Heart right ventricle (tissue), 16 donors: ENCODE results near the gene CLDN20. TPM values are rescaled to one million over a fixed set of nuclear protein-coding genes. Genes with fewer than 3 reads are reported as not detected.

ENCODE experiments used
- ATAC-seq, 8 donors: fragments of 200-7000 bp; cut with Tn5 transposase; one replicate each; pipeline ENCODE4 v1.9.1; 2020; ENCODE audit warnings: mild to moderate bottlenecking in 8 of 8, moderate library complexity in 8 of 8, moderate number of reproducible peaks in 1 of 8
- DNase-seq, 2 donors: peaks; one replicate each; pipeline ENCODE4 v3.0.0-alpha.2; 2020
- H3K27ac ChIP-seq, 10 donors: fragments of 200-600 bp; sonication (generic) in 2 of 10; one replicate each; pipeline versions ENCODE4 v1.5.0 to v1.8.0; 2020 to 2022; ENCODE audit warnings: mild to moderate bottlenecking in 3 of 10
- H3K27me3 ChIP-seq, 7 donors: fragments of 200-600 bp; one replicate each; pipeline ENCODE4 v1.8.0; 2021 to 2022; ENCODE audit warnings: mild to moderate bottlenecking in 2 of 7
- H3K36me3 ChIP-seq, 9 donors: fragments of 200-600 bp; sonication (generic) in 1 of 9; one replicate each; pipeline versions ENCODE4 v1.5.0 to v1.8.0; 2020 to 2022; ENCODE audit warnings: mild to moderate bottlenecking in 2 of 9
- H3K4me1 ChIP-seq, 9 donors: fragments of 200-600 bp; sonication (generic) in 1 of 9; one replicate each; pipeline versions ENCODE4 v1.5.0 to v1.8.0; 2020 to 2022; ENCODE audit warnings: mild to moderate bottlenecking in 4 of 9
- H3K4me3 ChIP-seq, 10 donors: fragments of 200-600 bp; sonication (generic) in 2 of 10; one replicate each; pipeline versions ENCODE4 v1.5.0 to v1.8.0; 2020 to 2022; ENCODE audit warnings: mild to moderate bottlenecking in 7 of 10, moderate library complexity in 2 of 10
- H3K9me3 ChIP-seq, 11 donors: fragments of 200-600 bp in 10 of 11; sonication (generic) in 2 of 11; one replicate each; pipeline versions ENCODE4 v1.5.0 to v1.8.0; 2013 to 2022; ENCODE audit warnings: mild to moderate bottlenecking in 2 of 11, control low read depth in 1 of 11, moderate library complexity in 1 of 11
- WGBS, 2 donors: extraction: QIAGEN DNeasy Blood & Tissue Kit; methylation state at CpG; one replicate each; pipeline ENCODE4 v1.1.7; 2013; ENCODE audit warnings: inconsistent platforms in 1 of 2; 5-methylcytosine and 5-hydroxymethylcytosine counted together
- intact Hi-C, 10 donors: fragments of 100-400 bp; cut with DNase I; formaldehyde crosslinking; loops; one replicate each; pipeline versions ENCODE4 v1.11.1 to v1.14.2; 2022
- polyA plus RNA-seq, 2 donors: library from polyadenylated mRNA; stranded (reverse); fragments of 200-250 nt; gene quantifications; one replicate each; pipeline ENCODE4 v1.2.3, GENCODE V29; 2013
- total RNA-seq, 10 donors: library from RNA; stranded (reverse); fragmentation: NEBNext Ultra II Directional in 3 of 10; extraction: Animal tissue kit (Norgen Biotek cat#: 25700) in 3 of 10; gene quantifications; one replicate each; pipeline versions ENCODE4 v1.2.1 to v1.2.4, GENCODE V29; 2021 to 2023
- TF ChIP-seq, protein P1 (sequence below), 9 donors: fragments of 200-600 bp; sonication (generic) in 2 of 9; IDR thresholded peaks; one replicate each; pipeline versions ENCODE4 v1.5.0 to v1.8.0; 2021 to 2022; ENCODE audit warnings: antibody characterized with exemption in 9 of 9, mild to moderate bottlenecking in 5 of 9, moderate library complexity in 1 of 9
- donor health status: Arrhythmogenic right ventricular cardiomyopathy.
- donor health status: ischemic (EF 13 %, LVEDD 7.1; RV severe dilation, severe dysfunction).
- donor health status: healthy with polysubstance abuse.
- donor health status: DM: no; HTN: yes; CAD: no.
- donor health status: DM: no; HTN: no; CAD: no.
- donor health status: ischemic (EF 25% LVEDD 6.9; RV normal size, moderate dysfunction).
- donor health status: ischemic (EF 25% LVEDD 5.7; RV mildly dilated, moderate dysfunction).
- donor health status: healthy.
- donor health status: DM: yes; HTN: yes; CAD: no.
- donor health status: Ischemic cardiomyopathy.
- donor health status: ischemic (EF 35%, LVEDD 5.7; RV mildly dilated, moderate dysfunction).
- donor health status: nonischemic (EF 11% LVEDD 7.7; RV severe dilation, severe dysfunction).
- donor health status: DM: yes; HTN: yes; CAD: no.
- donor health status: PGD.
- donor health status: ischemic (EF 29% LVEDD 5.4; RV normal size, mild dysfunction).
- donor health status: nonischemic (EF 23%, LVEDD 6.1; RV moderate dilation, normal function).

Gene CLDN20
- total and polyA plus RNA-seq, 12 donors = not detected

DNA sequence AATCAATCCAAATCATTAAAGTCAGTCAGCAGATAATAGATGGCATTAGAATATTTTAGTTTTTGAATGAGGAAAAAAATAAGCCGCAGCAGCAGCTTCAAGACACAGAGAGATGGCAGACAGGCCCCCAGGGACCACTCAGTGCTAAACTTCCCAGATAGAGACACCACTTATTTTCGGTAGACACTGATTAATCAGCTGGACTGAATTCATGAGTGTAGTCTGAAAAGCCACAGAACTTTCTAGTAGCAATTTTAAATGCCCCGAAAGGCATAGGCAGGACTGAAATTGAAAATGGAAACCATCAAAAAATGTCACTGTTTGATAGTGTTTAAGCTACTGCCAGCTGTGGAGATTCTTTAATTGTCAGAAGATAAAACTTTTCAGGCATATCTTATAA, 3.1 kb upstream of the CLDN20 start:
- H3K27me3 ChIP-seq = no peaks in the 10 kb centered on the region
- 55 to 58% methylated on average over 3 of the region's 3 CpGs for WGBS, 2 donors
- H3K36me3 ChIP-seq = peaks cover 0 to 63% (median 18%) of the 10 kb centered on the region in 9 donors

DNA sequence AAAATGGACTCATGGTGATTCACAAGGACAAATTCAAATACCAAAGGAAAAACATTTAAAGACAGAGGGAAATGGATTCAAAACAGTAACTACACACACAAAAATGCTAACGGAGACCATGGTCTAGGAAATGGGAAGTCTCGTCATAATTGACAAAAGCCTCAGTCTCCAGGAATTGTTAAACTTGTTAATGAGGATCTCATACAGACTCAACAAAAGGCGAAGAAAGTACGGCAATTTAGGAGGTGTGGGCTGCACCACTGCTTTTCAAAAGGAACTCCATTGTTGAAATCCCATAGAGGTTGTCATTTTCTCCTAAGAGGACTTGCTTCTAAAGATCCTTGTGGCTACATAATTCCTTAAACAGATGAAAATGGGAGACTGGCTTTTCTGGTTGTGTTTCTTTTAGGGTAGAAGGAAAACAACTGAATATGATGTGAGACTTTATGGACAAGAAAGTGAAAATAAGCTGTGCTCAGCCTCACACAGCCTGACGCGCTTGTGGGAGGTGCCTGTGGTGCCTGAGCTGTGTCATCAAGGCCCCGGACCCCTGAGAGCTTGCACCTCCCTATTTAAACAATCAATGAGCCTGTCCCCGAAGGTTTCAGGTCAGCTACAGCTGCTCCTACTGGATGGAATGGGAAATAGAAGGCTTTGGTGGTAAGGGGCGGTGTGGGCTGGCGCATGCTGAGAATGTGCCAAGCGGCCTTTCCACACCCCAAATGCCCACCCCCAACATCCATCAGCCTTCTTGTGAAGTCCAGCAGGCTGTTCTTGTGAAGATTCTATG, 2.5 kb upstream of the CLDN20 start:
- ATAC-seq (no peak), DNase-seq (no peak)
- Histone ChIP-seq H3K4me3 (no peak overlapping the region), H3K27ac (no peak overlapping the region), H3K9me3 (no peaks in the 10 kb centered on the region), H3K36me3 (peaks cover 0 to 57% (median 17%) of the 10 kb centered on the region in 9 donors), H3K27me3 (no peaks in the 10 kb centered on the region), H3K4me1 (peaks cover 0 to 30% (median 9%) of the 10 kb centered on the region in 9 donors)
- 94% methylated on average over 11 of the region's 11 CpGs for WGBS, 2 donors
- intact Hi-C loops = no loop called here
- TF ChIP-seq, protein P1, sequence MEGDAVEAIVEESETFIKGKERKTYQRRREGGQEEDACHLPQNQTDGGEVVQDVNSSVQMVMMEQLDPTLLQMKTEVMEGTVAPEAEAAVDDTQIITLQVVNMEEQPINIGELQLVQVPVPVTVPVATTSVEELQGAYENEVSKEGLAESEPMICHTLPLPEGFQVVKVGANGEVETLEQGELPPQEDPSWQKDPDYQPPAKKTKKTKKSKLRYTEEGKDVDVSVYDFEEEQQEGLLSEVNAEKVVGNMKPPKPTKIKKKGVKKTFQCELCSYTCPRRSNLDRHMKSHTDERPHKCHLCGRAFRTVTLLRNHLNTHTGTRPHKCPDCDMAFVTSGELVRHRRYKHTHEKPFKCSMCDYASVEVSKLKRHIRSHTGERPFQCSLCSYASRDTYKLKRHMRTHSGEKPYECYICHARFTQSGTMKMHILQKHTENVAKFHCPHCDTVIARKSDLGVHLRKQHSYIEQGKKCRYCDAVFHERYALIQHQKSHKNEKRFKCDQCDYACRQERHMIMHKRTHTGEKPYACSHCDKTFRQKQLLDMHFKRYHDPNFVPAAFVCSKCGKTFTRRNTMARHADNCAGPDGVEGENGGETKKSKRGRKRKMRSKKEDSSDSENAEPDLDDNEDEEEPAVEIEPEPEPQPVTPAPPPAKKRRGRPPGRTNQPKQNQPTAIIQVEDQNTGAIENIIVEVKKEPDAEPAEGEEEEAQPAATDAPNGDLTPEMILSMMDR (IDR thresholded peaks at IDR 0.05) = no peak

More for the DNA sequence above, 3.1 kb upstream of the CLDN20 start:
- Histone ChIP-seq H3K4me3 (no peak overlapping the region), H3K9me3 (no peaks in the 10 kb centered on the region), H3K27ac (no peak overlapping the region), H3K4me1 (peaks cover 0 to 30% (median 9%) of the 10 kb centered on the region in 9 donors)
- DNase-seq = no peak
- intact Hi-C loops = no loop called here
- no peak for ATAC-seq
- TF ChIP-seq, protein P1 (IDR thresholded peaks at IDR 0.05) = no peak

- TF ChIP-seq, protein P1 (IDR thresholded peaks at IDR 0.05) = no peak
- DNase-seq (no peak), ATAC-seq (no peak)
- H3K36me3 ChIP-seq = peaks cover 0 to 51% (median 8%) of the 10 kb centered on the region in 9 donors
- H3K27ac ChIP-seq = no peak overlapping the region
- WGBS, 2 donors = 96 to 99% methylated on average over 4 of the region's 4 CpGs
- peaks cover 0 to 33% (median 9%) of the 10 kb centered on the region in 9 donors for H3K4me1 ChIP-seq
- H3K9me3 ChIP-seq = no peaks in the 10 kb centered on the region
- no peaks in the 10 kb centered on the region for H3K27me3 ChIP-seq
- no peak overlapping the region for H3K4me3 ChIP-seq
- intact Hi-C loops = no loop called here
Observed at GRCh38 chr6:155262655-155263054, 1.2 kb upstream of the CLDN20 start.

GRCh38 chr6:155264693-155265320, 994 bp downstream of the CLDN20 start:
- WGBS, 2 donors = 70 to 75% methylated on average over 9 of the region's 9 CpGs
- intact Hi-C loops = no loop called here
- peaks cover 0 to 42% (median 11%) of the 10 kb centered on the region in 9 donors for H3K4me1 ChIP-seq
- no peak overlapping the region for H3K27ac ChIP-seq
- no peak for DNase-seq
- no peaks in the 10 kb centered on the region for H3K27me3 ChIP-seq
- no peak overlapping the region for H3K4me3 ChIP-seq
- TF ChIP-seq, protein P1 (IDR thresholded peaks at IDR 0.05) = no peak
- peaks cover 0 to 29% (median 4%) of the 10 kb centered on the region in 9 donors for H3K36me3 ChIP-seq
- ATAC-seq = no peak
- no peaks in the 10 kb centered on the region for H3K9me3 ChIP-seq
